Glutamatergic neuron (in vitro differentiated cells): Measurements from ENCODE around the gene GDF7. TPM values are rescaled to one million over a fixed set of nuclear protein-coding genes. Genes with fewer than 3 reads are reported as not detected.
"Not testable (repeated sequence)": the region's sequence is repeated elsewhere in the genome, so short reads cannot be mapped to it uniquely, and the experiment has no call there.

ENCODE experiments used
- DNase-seq: peaks from one replicate; pipeline ENCODE4 v3.0.0; 2022
- H3K27ac Mint-ChIP-seq: one replicate; pipeline ENCODE4 v1.8.0; 2020; ENCODE audit warnings: mild to moderate bottlenecking, mixed read lengths, inconsistent platforms; ENCODE audit not compliant: unreplicated experiment
- H3K27me3 Mint-ChIP-seq: one replicate; pipeline ENCODE4 v1.8.0; 2020; ENCODE audit warnings: mild to moderate bottlenecking, moderate library complexity, mixed read lengths, inconsistent platforms; ENCODE audit not compliant: unreplicated experiment
- H3K36me3 Mint-ChIP-seq: one replicate; pipeline ENCODE4 v1.8.0; 2020; ENCODE audit warnings: mild to moderate bottlenecking, mixed read lengths, inconsistent platforms; ENCODE audit not compliant: unreplicated experiment
- H3K4me1 Mint-ChIP-seq: one replicate; pipeline ENCODE4 v1.8.0; 2020; ENCODE audit warnings: mild to moderate bottlenecking, low read depth, mixed read lengths, inconsistent platforms; ENCODE audit not compliant: unreplicated experiment
- H3K4me3 Mint-ChIP-seq: one replicate; pipeline ENCODE4 v1.8.0; 2020; ENCODE audit warnings: mild to moderate bottlenecking, mixed read lengths, inconsistent platforms; ENCODE audit not compliant: unreplicated experiment
- H3K9me3 Mint-ChIP-seq: one replicate; pipeline ENCODE4 v1.8.0; 2020; ENCODE audit warnings: mild to moderate bottlenecking, moderate library complexity, mixed read lengths, inconsistent platforms; ENCODE audit not compliant: unreplicated experiment
- CTCF ChIP-seq: fragments of 200-600 bp; sonication (generic); IDR thresholded peaks from one replicate; pipeline ENCODE4 v1.5.0; 2021; ENCODE audit not compliant: partially characterized antibody, unreplicated experiment
- total RNA-seq: library from RNA; stranded (reverse); fragmentation: NEBNext Ultra II Directional; extraction: Animal tissue kit (Norgen Biotek cat#: 25700); gene quantifications from one replicate; pipeline ENCODE4 v1.2.1, GENCODE V29; 2021; ENCODE audit not compliant: unreplicated experiment

Gene GDF7
- total RNA-seq, 1 donor from 2014 or later, result not detected

GRCh38 chr2:20706786-20707185 is 39.8 kb downstream of the GDF7 start:
- Mint-ChIP-seq H3K27me3 (no peaks in the 10 kb centered on the region), H3K4me1 (peaks cover 2% of the 10 kb centered on the region), H3K36me3 (peaks cover 10% of the 10 kb centered on the region), H3K27ac (no peak overlapping the region), H3K4me3 (no peak overlapping the region), H3K9me3 (peaks cover 2% of the 10 kb centered on the region)
- DNase-seq, result no peak
- TF ChIP-seq CTCF, result no peak

GRCh38 chr2:20707601-20708000 is 40.7 kb downstream of the GDF7 start:
- no peaks in the 10 kb centered on the region for H3K27me3 Mint-ChIP-seq
- DNase-seq, result no peak
- no peak overlapping the region for H3K4me3 Mint-ChIP-seq
- peaks cover 2% of the 10 kb centered on the region for H3K9me3 Mint-ChIP-seq
- peaks cover 10% of the 10 kb centered on the region for H3K36me3 Mint-ChIP-seq
- no peak overlapping the region for H3K27ac Mint-ChIP-seq
- TF ChIP-seq CTCF, result no peak
- peaks cover 2% of the 10 kb centered on the region for H3K4me1 Mint-ChIP-seq

GRCh38 chr2:20711641-20712040 is 44.7 kb downstream of the GDF7 start:
- not testable (repeated sequence) for H3K9me3 Mint-ChIP-seq, H3K27ac Mint-ChIP-seq, H3K4me1 Mint-ChIP-seq, H3K4me3 Mint-ChIP-seq, H3K27me3 Mint-ChIP-seq, DNase-seq
- H3K36me3 Mint-ChIP-seq, result peaks cover 13% of the 10 kb centered on the region

- not testable (repeated sequence) for H3K4me1 Mint-ChIP-seq, H3K4me3 Mint-ChIP-seq, DNase-seq, H3K27ac Mint-ChIP-seq, H3K9me3 Mint-ChIP-seq, H3K27me3 Mint-ChIP-seq
- peaks cover 13% of the 10 kb centered on the region for H3K36me3 Mint-ChIP-seq
Measured at GRCh38 chr2:20713585-20713984, 46.6 kb downstream of the GDF7 start.

GRCh38 chr2:20714412-20714811 is 47.5 kb downstream of the GDF7 start:
- peaks cover 13% of the 10 kb centered on the region for H3K36me3 Mint-ChIP-seq
- not testable (repeated sequence) for H3K4me1 Mint-ChIP-seq, DNase-seq, H3K9me3 Mint-ChIP-seq, H3K4me3 Mint-ChIP-seq, H3K27ac Mint-ChIP-seq, H3K27me3 Mint-ChIP-seq

- H3K36me3 Mint-ChIP-seq, H3K27me3 Mint-ChIP-seq, H3K4me1 Mint-ChIP-seq, H3K9me3 Mint-ChIP-seq, H3K27ac Mint-ChIP-seq, DNase-seq, H3K4me3 Mint-ChIP-seq: not testable (repeated sequence)
Measured at GRCh38 chr2:20716164-20716563, 49.2 kb downstream of the GDF7 start.

- H3K27me3 Mint-ChIP-seq, result no peaks in the 10 kb centered on the region
- peaks cover 4% of the 10 kb centered on the region for H3K36me3 Mint-ChIP-seq
- H3K27ac Mint-ChIP-seq, result no peak overlapping the region
- no peaks in the 10 kb centered on the region for H3K9me3 Mint-ChIP-seq
- no peak overlapping the region for H3K4me3 Mint-ChIP-seq
- TF ChIP-seq CTCF, result no peak
- no peaks in the 10 kb centered on the region for H3K4me1 Mint-ChIP-seq
- no peak for DNase-seq
Measured at GRCh38 chr2:20717641-20718040, 50.7 kb downstream of the GDF7 start.
